ENCODE data around the gene RTBDN. TPM values are rescaled to one million over a fixed set of nuclear protein-coding genes. Genes with fewer than 3 reads are reported as not detected.

RTBDN gene
- total and polyA plus RNA-seq, 2 of the 8 experiments (the other 6 are each of a cell fraction or from before 2014, with no cell fraction given), result 4.0 to 4.8 TPM

GRCh38 chr19:12786952-12787351 lies 47.4 kb downstream of the RTBDN start:
- no peak overlapping the region for H2BK20ac ChIP-seq (ENCODE audit: low read length)
- FAIRE-seq (no peak), DNase-seq (ENCODE audit: low read depth in 1 of 2, low spot score in 2 of 2) (no peak)
- ChIA-PET POLR2A (ENCODE audit: partially characterized antibody) (interaction anchor here (1.7 to 3.5 kb wide), 4 partner anchors 9 to 13 kb away, joined by 5 to 33 read pairs (median 16); partner anchors contain the start of gene HOOK2), CTCF (ENCODE audit: partially characterized antibody) (interaction anchor here (3.0 to 4.5 kb wide), 3 partner anchors 9 to 13 kb away, joined by 14 to 39 read pairs (median 15); no protein-coding TSS in a partner anchor)
- no peaks in the 10 kb centered on the region for H3K9me3 ChIP-seq (ENCODE audit: insufficient read depth in 2 of 2, low read depth in 1 of 2, low read length in 1 of 2)
- 92% methylated on average over 3 of the region's 3 CpGs; no CpG with 5 or more reads in 1 of the 2 experiments for WGBS, 2 experiments (ENCODE audit: extremely low coverage in 1 of 2, insufficient coverage in 1 of 2, insufficient read length in 1 of 2, insufficient replicate concordance in 2 of 2, low coverage in 1 of 2, low lambda C conversion rate in 2 of 2, missing lambda C conversion rate in 1 of 2)
- peak overlapping the region; percentile 90; the same call in 1 of the 2 replicates for H2BK12ac ChIP-seq (ENCODE audit: low read depth, low read length)
- no peak overlapping the region for H3K4me2 ChIP-seq (ENCODE audit: insufficient read depth in 1 of 2, low read depth in 2 of 2, low read length in 2 of 2)
- H3K23ac ChIP-seq (ENCODE audit: insufficient read length), result no peak overlapping the region
- H3K36me3 ChIP-seq (ENCODE audit: control insufficient read depth in 2 of 4, insufficient read depth in 4 of 4, low read length in 3 of 4), result no peaks in the 10 kb centered on the region
- H3K56ac ChIP-seq (replicated peaks; ENCODE audit: insufficient read length, low read depth, low read length), result no peak overlapping the region
- no peaks in the 10 kb centered on the region for H3K79me2 ChIP-seq (ENCODE audit: control insufficient read depth in 1 of 2, insufficient read depth in 2 of 2, low read length in 2 of 2)
- no peak overlapping the region for H3K9ac ChIP-seq (replicated peaks in 1 of 4; ENCODE audit: extremely low read depth in 1 of 4, low read depth in 3 of 4, low read length in 3 of 4)
- no peak overlapping the region for H3K27ac ChIP-seq (ENCODE audit: low read depth, low read length)
- no peak overlapping the region for H3K4ac ChIP-seq (replicated peaks; ENCODE audit: insufficient read length, low read depth, low read length)
- no peaks in the 10 kb centered on the region; the same call in 1 of the 2 replicates for H3K79me1 ChIP-seq (ENCODE audit: low read depth, low read length)
- H3K18ac ChIP-seq (ENCODE audit: extremely low read depth, low read length), result no peak overlapping the region
- H4K5ac ChIP-seq (ENCODE audit: insufficient read length, low read depth, low read length), result no peak overlapping the region
- H2AFZ ChIP-seq (ENCODE audit: low read length), result no peak overlapping the region
- peak overlapping the region; percentile 88; the same call in 1 of the 2 replicates for H2AK5ac ChIP-seq (ENCODE audit: low read depth, low read length)
- 0 out of 2 replicates have a peak overlapping the region, but pooled peaks have one; percentile 95 for H2BK15ac ChIP-seq (ENCODE audit: low read length)
- H2BK120ac ChIP-seq (replicated peaks; ENCODE audit: low read depth, low read length), result no peak overlapping the region
- peaks cover 16 to 43% (median 27%) of the 10 kb centered on the region in 4 experiments for H3K4me1 ChIP-seq (replicated peaks in 1 of 4; ENCODE audit: control insufficient read depth in 3 of 4, insufficient read depth in 4 of 4, low read length in 3 of 4)
- H3K14ac ChIP-seq (ENCODE audit: insufficient read length), result no peak overlapping the region
- no peak overlapping the region for H3K4me3 ChIP-seq (ENCODE audit: extremely low read depth in 1 of 4, insufficient read depth in 2 of 4, low read depth in 3 of 4, low read length in 4 of 4)
- TF ChIP-seq KDM5A (IDR thresholded peaks at IDR 0.05; ENCODE audit: low read length), result no peak
- TF ChIP-seq GABPA (IDR thresholded peaks at IDR 0.05; ENCODE audit: borderline replicate concordance, insufficient read depth, low read length), result no peak
- TF ChIP-seq EGR1 (IDR thresholded peaks at IDR 0.05; ENCODE audit: borderline replicate concordance, low read depth, low read length), result no peak
- TF ChIP-seq TAF7 (optimal IDR thresholded peaks at IDR 0.05; ENCODE audit: borderline replicate concordance, low read depth, low read length), result no peak
- TF ChIP-seq GTF2F1 (IDR thresholded peaks at IDR 0.05; ENCODE audit: borderline replicate concordance, low read depth, low read length), result no peak
- TF ChIP-seq ZNF274 (IDR thresholded peaks at IDR 0.05; ENCODE audit: borderline replicate concordance, extremely low read depth, low read length), result no peak
- no peak for TF ChIP-seq SP1 (IDR thresholded peaks at IDR 0.05; ENCODE audit: low read depth, low read length)
- no peak for TF ChIP-seq YY1 (IDR thresholded peaks at IDR 0.05; ENCODE audit: low read depth, low read length)
- no peak for TF ChIP-seq RFX5 (IDR thresholded peaks at IDR 0.05; ENCODE audit: borderline replicate concordance, low read depth, low read length)
- no peak for TF ChIP-seq BCL11A (IDR thresholded peaks at IDR 0.05; ENCODE audit: low read depth in 2 of 2, low read length in 2 of 2)
- peaks cover 31% of the 10 kb centered on the region; the same call in 1 of the 2 replicates for H3K23me2 ChIP-seq (ENCODE audit: low read depth, low read length)
- no peak overlapping the region; the same call in 1 of the 2 replicates for H4K8ac ChIP-seq (ENCODE audit: extremely low read depth, insufficient read depth, low read length)
- H2BK5ac ChIP-seq (ENCODE audit: low read depth, low read length), result peak overlapping the region; percentile 44; the same call in 1 of the 2 replicates
- H4K91ac ChIP-seq (replicated peaks; ENCODE audit: insufficient read length, low read length), result no peak overlapping the region
- H3K27me3 ChIP-seq (replicated peaks in 1 of 4; ENCODE audit: control insufficient read depth in 3 of 4, extremely low read depth in 1 of 4, insufficient read depth in 3 of 4, low read length in 3 of 4), result peaks cover 0 to 11% (median 7%) of the 10 kb centered on the region in 4 experiments; a peak in 5 of 7 replicates
- H4K20me1 ChIP-seq (replicated peaks in 1 of 2; ENCODE audit: control insufficient read depth in 1 of 2, insufficient read depth in 2 of 2, low read length in 2 of 2), result peaks cover 0 to 1% of the 10 kb centered on the region in 2 experiments

All from H1 (cell line).